HK-2 (cell line): ENCODE data around the gene MYO16.
"Not testable (repeated sequence)": the region's sequence is repeated elsewhere in the genome, so short reads cannot be mapped to it uniquely, and the experiment has no call there.

ENCODE experiments used
- DNase-seq: peaks from one replicate; pipeline ENCODE4 v3.0.0-alpha.2; 2018; ENCODE audit not compliant: unreplicated experiment

MYO16 gene

GRCh38 chr13:108889324-108889984, 260.0 kb downstream of the MYO16 start:
- DNase-seq, result no peak

GRCh38 chr13:108895220-108895704, 265.9 kb downstream of the MYO16 start:
- no peak for DNase-seq

GRCh38 chr13:108897955-108898354, 268.5 kb downstream of the MYO16 start:
- DNase-seq, result no peak

- no peak for DNase-seq
Measured at GRCh38 chr13:108902405-108903155, 273.2 kb downstream of the MYO16 start.

GRCh38 chr13:108903613-108904012, 274.2 kb downstream of the MYO16 start:
- no peak for DNase-seq

- DNase-seq, result no peak
Measured at GRCh38 chr13:108911807-108912206, 282.4 kb downstream of the MYO16 start.

GRCh38 chr13:108913731-108914130, 284.3 kb downstream of the MYO16 start:
- not testable (repeated sequence) for DNase-seq

GRCh38 chr13:108915095-108915633, 285.8 kb downstream of the MYO16 start:
- DNase-seq, result no peak

- DNase-seq, result peak; percentile 73
Measured at GRCh38 chr13:108915634-108916512, 286.5 kb downstream of the MYO16 start.

GRCh38 chr13:108917581-108917980, 288.2 kb downstream of the MYO16 start:
- DNase-seq, result no peak

- DNase-seq, result no peak
Measured at GRCh38 chr13:108919036-108919907, 289.9 kb downstream of the MYO16 start.

GRCh38 chr13:108920137-108920536, 290.7 kb downstream of the MYO16 start:
- DNase-seq, result no peak

- no peak for DNase-seq
Measured at GRCh38 chr13:108921238-108921637, 291.8 kb downstream of the MYO16 start.

GRCh38 chr13:108922108-108922507, 292.7 kb downstream of the MYO16 start:
- no peak for DNase-seq

GRCh38 chr13:108923386-108924047, 294.1 kb downstream of the MYO16 start:
- DNase-seq, result no peak

- no peak for DNase-seq
Measured at GRCh38 chr13:108924134-108924533, 294.7 kb downstream of the MYO16 start.

- no peak for DNase-seq
Measured at GRCh38 chr13:108924541-108924940, 295.1 kb downstream of the MYO16 start.

GRCh38 chr13:108925070-108925469, 295.7 kb downstream of the MYO16 start:
- no peak for DNase-seq

- no peak for DNase-seq
Measured at GRCh38 chr13:108926862-108927261, 297.5 kb downstream of the MYO16 start.

GRCh38 chr13:108927615-108928014, 298.2 kb downstream of the MYO16 start:
- no peak for DNase-seq
